Mammary epithelial cell (primary cell): ENCODE measurements around the gene SH3RF3.

Experiments
- EZH2 ChIP-seq: IDR thresholded peaks from 2 replicates; pipeline ENCODE4 v1.6.1; 2012; ENCODE audit warnings: low read length, inconsistent platforms, borderline replicate concordance
- TF ChIP-seq, protein P1 (sequence below), 2 donors: IDR thresholded peaks in 1 of 2; conservative IDR thresholded peaks in 1 of 2; 2 replicates each; pipeline ENCODE4 v1.5.1; 2011 to 2012; ENCODE audit warnings: inconsistent platforms in 2 of 2, low read length in 2 of 2, mild to moderate bottlenecking in 2 of 2, control low read depth in 1 of 2, low read depth in 1 of 2; ENCODE audit not compliant: insufficient read depth in 1 of 2; ENCODE audit errors: extremely low read depth in 1 of 2

DNA sequence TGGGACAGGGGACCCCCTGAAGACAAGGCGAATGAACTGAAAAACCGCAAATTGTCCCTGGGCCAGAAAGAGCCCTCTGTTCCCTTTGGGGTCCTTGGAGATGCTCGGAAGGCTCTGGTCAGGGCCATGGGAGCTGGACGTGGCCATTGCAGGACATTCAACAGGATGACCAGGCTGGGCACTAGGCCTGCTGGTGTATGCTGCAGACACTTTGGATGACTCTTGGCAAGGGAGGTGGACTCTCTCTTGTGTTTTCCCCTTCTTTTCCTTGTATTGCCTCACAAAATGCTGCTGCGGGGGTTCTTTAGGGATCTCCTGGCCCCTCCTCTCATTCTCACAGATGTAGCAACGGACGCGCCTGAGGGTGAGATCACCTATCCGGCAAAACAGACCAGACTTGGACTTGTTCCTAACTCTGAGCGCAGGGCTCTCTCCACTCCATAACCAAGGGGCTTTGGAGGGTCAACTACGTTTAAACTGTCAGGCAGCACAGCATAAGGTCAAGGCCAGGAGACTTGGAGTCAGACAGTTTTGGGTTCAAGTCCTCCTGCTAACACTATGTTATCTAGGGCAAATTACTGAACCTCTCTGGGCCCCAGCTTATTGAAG, 41.8 kb upstream of the SH3RF3 start:
- TF ChIP-seq, protein P1, sequence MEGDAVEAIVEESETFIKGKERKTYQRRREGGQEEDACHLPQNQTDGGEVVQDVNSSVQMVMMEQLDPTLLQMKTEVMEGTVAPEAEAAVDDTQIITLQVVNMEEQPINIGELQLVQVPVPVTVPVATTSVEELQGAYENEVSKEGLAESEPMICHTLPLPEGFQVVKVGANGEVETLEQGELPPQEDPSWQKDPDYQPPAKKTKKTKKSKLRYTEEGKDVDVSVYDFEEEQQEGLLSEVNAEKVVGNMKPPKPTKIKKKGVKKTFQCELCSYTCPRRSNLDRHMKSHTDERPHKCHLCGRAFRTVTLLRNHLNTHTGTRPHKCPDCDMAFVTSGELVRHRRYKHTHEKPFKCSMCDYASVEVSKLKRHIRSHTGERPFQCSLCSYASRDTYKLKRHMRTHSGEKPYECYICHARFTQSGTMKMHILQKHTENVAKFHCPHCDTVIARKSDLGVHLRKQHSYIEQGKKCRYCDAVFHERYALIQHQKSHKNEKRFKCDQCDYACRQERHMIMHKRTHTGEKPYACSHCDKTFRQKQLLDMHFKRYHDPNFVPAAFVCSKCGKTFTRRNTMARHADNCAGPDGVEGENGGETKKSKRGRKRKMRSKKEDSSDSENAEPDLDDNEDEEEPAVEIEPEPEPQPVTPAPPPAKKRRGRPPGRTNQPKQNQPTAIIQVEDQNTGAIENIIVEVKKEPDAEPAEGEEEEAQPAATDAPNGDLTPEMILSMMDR (conservative IDR thresholded peaks at IDR 0.05 in 1 of 2, IDR thresholded peaks at IDR 0.05 in 1 of 2; ENCODE audit: extremely low read depth in 1 of 2, insufficient read depth in 1 of 2, low read depth in 1 of 2, low read length in 2 of 2), result no peak
- TF ChIP-seq EZH2, result no peak
